HepG2 (cell line): ENCODE measurements around the gene COL13A1.

Experiments
- CTCF ChIP-seq: sonication (generic); formaldehyde crosslinking; IDR thresholded peaks from 2 replicates; pipeline ENCODE4 v1.5.0; 2020; ENCODE audit warnings: mild to moderate bottlenecking, missing genetic modification reagents, moderate library complexity
- TF ChIP-seq, protein P1 (sequence below), 2 experiments: IDR thresholded peaks; 2 replicates each; pipeline ENCODE4 v1.6.1; 2011 to 2012; ENCODE audit warnings: low read length in 2 of 2, borderline replicate concordance in 1 of 2, low read depth in 1 of 2, mild to moderate bottlenecking in 1 of 2, moderate library complexity in 1 of 2

DNA sequence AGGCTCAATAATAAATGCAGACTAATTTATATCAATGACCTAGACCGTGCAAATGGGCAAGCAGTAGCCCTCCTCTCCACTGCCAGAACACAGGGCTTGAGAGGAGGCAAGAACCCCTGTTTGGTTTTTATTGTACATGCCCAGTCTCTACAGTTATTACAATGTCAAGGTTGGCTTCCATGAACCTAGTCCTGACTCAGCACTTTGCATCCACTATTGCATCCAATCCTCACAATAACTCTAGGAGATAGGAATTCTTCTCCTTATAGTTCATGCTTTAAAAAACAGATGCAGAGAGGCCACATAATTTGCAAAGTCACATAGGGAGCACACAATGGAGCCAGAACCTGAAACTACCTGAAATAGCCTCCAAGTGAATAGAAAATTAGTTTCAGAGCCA, 7.0 kb upstream of the COL13A1 start:
- TF ChIP-seq, protein P1, sequence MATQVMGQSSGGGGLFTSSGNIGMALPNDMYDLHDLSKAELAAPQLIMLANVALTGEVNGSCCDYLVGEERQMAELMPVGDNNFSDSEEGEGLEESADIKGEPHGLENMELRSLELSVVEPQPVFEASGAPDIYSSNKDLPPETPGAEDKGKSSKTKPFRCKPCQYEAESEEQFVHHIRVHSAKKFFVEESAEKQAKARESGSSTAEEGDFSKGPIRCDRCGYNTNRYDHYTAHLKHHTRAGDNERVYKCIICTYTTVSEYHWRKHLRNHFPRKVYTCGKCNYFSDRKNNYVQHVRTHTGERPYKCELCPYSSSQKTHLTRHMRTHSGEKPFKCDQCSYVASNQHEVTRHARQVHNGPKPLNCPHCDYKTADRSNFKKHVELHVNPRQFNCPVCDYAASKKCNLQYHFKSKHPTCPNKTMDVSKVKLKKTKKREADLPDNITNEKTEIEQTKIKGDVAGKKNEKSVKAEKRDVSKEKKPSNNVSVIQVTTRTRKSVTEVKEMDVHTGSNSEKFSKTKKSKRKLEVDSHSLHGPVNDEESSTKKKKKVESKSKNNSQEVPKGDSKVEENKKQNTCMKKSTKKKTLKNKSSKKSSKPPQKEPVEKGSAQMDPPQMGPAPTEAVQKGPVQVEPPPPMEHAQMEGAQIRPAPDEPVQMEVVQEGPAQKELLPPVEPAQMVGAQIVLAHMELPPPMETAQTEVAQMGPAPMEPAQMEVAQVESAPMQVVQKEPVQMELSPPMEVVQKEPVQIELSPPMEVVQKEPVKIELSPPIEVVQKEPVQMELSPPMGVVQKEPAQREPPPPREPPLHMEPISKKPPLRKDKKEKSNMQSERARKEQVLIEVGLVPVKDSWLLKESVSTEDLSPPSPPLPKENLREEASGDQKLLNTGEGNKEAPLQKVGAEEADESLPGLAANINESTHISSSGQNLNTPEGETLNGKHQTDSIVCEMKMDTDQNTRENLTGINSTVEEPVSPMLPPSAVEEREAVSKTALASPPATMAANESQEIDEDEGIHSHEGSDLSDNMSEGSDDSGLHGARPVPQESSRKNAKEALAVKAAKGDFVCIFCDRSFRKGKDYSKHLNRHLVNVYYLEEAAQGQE (IDR thresholded peaks at IDR 0.05; ENCODE audit: borderline replicate concordance in 1 of 2, low read depth in 1 of 2, low read length in 2 of 2) = no peak
- TF ChIP-seq CTCF = no peak
